SK-N-SH treated with all-trans-retinoic acid at 6 μM for 48 hours (cell line): Measurements from ENCODE around the gene HS3ST5.
"Not testable (repeated sequence)": the region's sequence is repeated elsewhere in the genome, so short reads cannot be mapped to it uniquely, and the experiment has no call there.

Experiments
- ATAC-seq: fragments of 200-7000 bp; cut with Tn5 transposase; 3 replicates; pipeline ENCODE4 v1.9.1; 2020; ENCODE audit warnings: mild to moderate bottlenecking, moderate library complexity
- ARNTL ChIP-seq: fragments of 450-650 bp; formaldehyde crosslinking; IDR thresholded peaks from 2 replicates; pipeline ENCODE4 v1.5.0; 2020; ENCODE audit warnings: low read depth, mild to moderate bottlenecking, moderate library complexity, borderline replicate concordance
- BACH2 ChIP-seq: fragments of 250-450 bp; sonication (Bioruptor Pico); IDR thresholded peaks from 2 replicates; pipeline ENCODE4 v1.9.0; 2021; ENCODE audit warnings: mild to moderate bottlenecking, borderline replicate concordance
- CSDC2 ChIP-seq: fragments of 250-450 bp; sonication (Bioruptor Pico); IDR thresholded peaks from 2 replicates; pipeline ENCODE4 v1.5.0; 2020; ENCODE audit warnings: mild to moderate bottlenecking, moderate library complexity
- ESRRG ChIP-seq: fragments of 250-450 bp; sonication (Bioruptor Pico); IDR thresholded peaks from 2 replicates; pipeline ENCODE4 v1.6.1; 2021; ENCODE audit warnings: mild to moderate bottlenecking
- GLIS3 ChIP-seq: fragments of 250-450 bp; sonication (Bioruptor Pico); IDR thresholded peaks from 2 replicates; pipeline ENCODE4 v1.5.0; 2020; ENCODE audit warnings: mild to moderate bottlenecking, moderate library complexity
- ISL1 ChIP-seq: fragments of 250-450 bp; sonication (Bioruptor Pico); IDR thresholded peaks from 2 replicates; pipeline ENCODE4 v2.1.2; 2022; ENCODE audit warnings: mild to moderate bottlenecking, moderate library complexity
- OSR1 ChIP-seq: fragments of 250-450 bp; sonication (Bioruptor Pico); IDR thresholded peaks from 2 replicates; pipeline ENCODE4 v1.8.0; 2022; ENCODE audit warnings: moderate library complexity, mild to moderate bottlenecking, inconsistent platforms
- PPARA ChIP-seq: fragments of 250-450 bp; sonication (Bioruptor Pico); IDR thresholded peaks from 2 replicates; pipeline ENCODE4 v1.5.0; 2020; ENCODE audit warnings: mild to moderate bottlenecking, borderline replicate concordance
- SNAI2 ChIP-seq: fragments of 250-450 bp; sonication (Bioruptor Pico); IDR thresholded peaks from 2 replicates; pipeline ENCODE4 v1.5.0; 2020; ENCODE audit warnings: mild to moderate bottlenecking, moderate library complexity
- TCF4 ChIP-seq: fragments of 250-450 bp; sonication (Bioruptor Pico); IDR thresholded peaks from 2 replicates; pipeline ENCODE4 v1.8.0; 2021; ENCODE audit warnings: mild to moderate bottlenecking, moderate library complexity, borderline replicate concordance
- TOX ChIP-seq: fragments of 250-450 bp; sonication (Bioruptor Pico); IDR thresholded peaks from 2 replicates; pipeline ENCODE4 v1.8.0; 2021; ENCODE audit warnings: mild to moderate bottlenecking, moderate library complexity, borderline replicate concordance
- ZC3H10 ChIP-seq: fragments of 250-450 bp; sonication (Bioruptor Pico); IDR thresholded peaks from 2 replicates; pipeline ENCODE4 v1.5.1; 2021; ENCODE audit warnings: mild to moderate bottlenecking, moderate library complexity
- ZFP3 ChIP-seq: fragments of 250-450 bp; sonication (Bioruptor Pico); IDR thresholded peaks from 2 replicates; pipeline ENCODE4 v1.5.0; 2020; ENCODE audit warnings: mild to moderate bottlenecking, moderate library complexity
- ZFP30 ChIP-seq: fragments of 450-650 bp; formaldehyde crosslinking; IDR thresholded peaks from 2 replicates; pipeline ENCODE4 v1.5.0; 2022; ENCODE audit warnings: mild to moderate bottlenecking, moderate library complexity
- ZNF565 ChIP-seq: fragments of 450-650 bp; formaldehyde crosslinking; conservative IDR thresholded peaks from 2 replicates; pipeline ENCODE4 v1.5.0; 2020; ENCODE audit warnings: low read depth, mild to moderate bottlenecking, moderate library complexity
- ZNF8 ChIP-seq: fragments of 450-650 bp; formaldehyde crosslinking; IDR thresholded peaks from 2 replicates; pipeline ENCODE4 v1.5.0; 2020; ENCODE audit warnings: mild to moderate bottlenecking, moderate library complexity
- TF ChIP-seq, protein P1 (sequence below): fragments of 250-450 bp; sonication (Bioruptor Pico); IDR thresholded peaks from 2 replicates; pipeline ENCODE4 v1.5.1; 2020; ENCODE audit warnings: low read depth, mild to moderate bottlenecking, moderate library complexity
- TF ChIP-seq, protein P2 (sequence below): fragments of 250-450 bp; sonication (Bioruptor Pico); IDR thresholded peaks from 2 replicates; pipeline ENCODE4 v1.8.0; 2021; ENCODE audit warnings: low read depth, mild to moderate bottlenecking, moderate library complexity, borderline replicate concordance
- TF ChIP-seq, protein P3 (sequence below): fragments of 250-450 bp; sonication (Bioruptor Pico); IDR thresholded peaks from 2 replicates; pipeline ENCODE4 v1.5.1; 2021; ENCODE audit warnings: mild to moderate bottlenecking, moderate library complexity
- TF ChIP-seq, protein P4 (sequence below): fragments of 250-450 bp; sonication (Bioruptor Pico); IDR thresholded peaks from 2 replicates; pipeline ENCODE4 v1.8.0; 2020; ENCODE audit warnings: mild to moderate bottlenecking, moderate library complexity, borderline replicate concordance

HS3ST5 gene

GRCh38 chr6:114049367-114049966 lies 293.4 kb downstream of the HS3ST5 start:
- ATAC-seq: no peak
- TF ChIP-seq, protein P1, sequence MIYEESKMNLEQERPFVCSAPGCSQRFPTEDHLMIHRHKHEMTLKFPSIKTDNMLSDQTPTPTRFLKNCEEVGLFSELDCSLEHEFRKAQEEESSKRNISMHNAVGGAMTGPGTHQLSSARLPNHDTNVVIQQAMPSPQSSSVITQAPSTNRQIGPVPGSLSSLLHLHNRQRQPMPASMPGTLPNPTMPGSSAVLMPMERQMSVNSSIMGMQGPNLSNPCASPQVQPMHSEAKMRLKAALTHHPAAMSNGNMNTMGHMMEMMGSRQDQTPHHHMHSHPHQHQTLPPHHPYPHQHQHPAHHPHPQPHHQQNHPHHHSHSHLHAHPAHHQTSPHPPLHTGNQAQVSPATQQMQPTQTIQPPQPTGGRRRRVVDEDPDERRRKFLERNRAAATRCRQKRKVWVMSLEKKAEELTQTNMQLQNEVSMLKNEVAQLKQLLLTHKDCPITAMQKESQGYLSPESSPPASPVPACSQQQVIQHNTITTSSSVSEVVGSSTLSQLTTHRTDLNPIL (CRISPR knock-in tag): no peak
- TF ChIP-seq ZNF565 (CRISPR knock-in tag): no peak
- TF ChIP-seq ARNTL (CRISPR knock-in tag): no peak

DNA sequence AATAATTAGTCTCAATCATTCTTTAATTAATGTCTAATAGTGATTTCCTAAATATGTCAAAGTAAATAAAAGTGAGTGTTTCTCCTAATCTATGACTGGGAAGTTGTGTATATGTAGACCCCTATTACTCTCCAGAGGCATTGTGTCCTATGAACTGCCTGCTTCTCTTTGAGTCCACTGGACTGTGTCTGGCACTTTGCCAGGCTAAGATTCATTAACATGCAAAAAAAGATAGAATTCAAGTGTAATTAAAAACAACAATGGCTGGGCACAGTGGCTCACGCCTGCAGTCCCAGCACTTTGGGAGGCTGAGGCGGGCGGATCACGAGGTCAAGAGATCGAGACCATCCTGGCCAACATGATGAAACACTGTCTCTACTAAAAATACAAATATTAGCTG lies 298.3 kb downstream of the HS3ST5 start:
- not testable (repeated sequence) for ATAC-seq

DNA sequence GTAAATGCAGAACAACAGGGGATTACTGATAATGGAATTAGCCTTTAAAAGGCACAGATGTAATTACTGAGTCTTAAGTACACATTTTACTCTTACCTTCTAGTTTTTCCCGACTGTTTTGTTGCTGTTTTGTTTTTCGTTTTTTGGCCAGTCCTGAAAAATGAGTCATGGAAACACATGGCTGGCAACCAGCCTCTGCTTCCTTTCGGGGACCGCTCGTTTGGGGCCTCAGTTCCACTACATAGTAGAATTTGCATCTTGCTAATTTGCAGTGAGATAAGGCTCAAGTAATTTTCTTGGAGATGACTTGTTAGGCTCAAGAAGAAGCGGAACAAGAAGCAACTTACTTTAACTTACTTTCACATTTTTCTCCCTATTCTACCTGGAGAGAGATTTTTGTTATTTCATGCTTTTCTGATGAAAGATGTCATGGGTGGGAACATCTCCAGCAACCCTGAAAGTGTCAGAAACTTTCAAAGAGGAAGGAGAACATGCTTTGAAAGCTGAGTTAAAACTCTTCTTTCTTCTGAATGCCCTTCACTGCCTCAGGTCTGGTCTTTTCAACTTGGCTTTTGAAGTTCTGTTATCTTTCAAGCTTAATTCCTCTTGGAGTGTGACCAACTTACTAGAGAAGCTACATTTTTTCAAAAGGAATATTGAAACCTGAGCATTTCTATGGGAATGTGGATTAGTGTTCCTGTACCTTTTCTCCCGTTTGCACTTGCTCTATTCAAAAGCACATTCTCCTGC lies 300.4 kb downstream of the HS3ST5 start:
- no peak for TF ChIP-seq GLIS3 (CRISPR knock-in tag)
- TF ChIP-seq ZNF565 (CRISPR knock-in tag): no peak
- no peak for TF ChIP-seq TOX (CRISPR knock-in tag)
- no peak for TF ChIP-seq ZFP30 (CRISPR knock-in tag)
- no peak for TF ChIP-seq SNAI2 (CRISPR knock-in tag)
- TF ChIP-seq, protein P2, sequence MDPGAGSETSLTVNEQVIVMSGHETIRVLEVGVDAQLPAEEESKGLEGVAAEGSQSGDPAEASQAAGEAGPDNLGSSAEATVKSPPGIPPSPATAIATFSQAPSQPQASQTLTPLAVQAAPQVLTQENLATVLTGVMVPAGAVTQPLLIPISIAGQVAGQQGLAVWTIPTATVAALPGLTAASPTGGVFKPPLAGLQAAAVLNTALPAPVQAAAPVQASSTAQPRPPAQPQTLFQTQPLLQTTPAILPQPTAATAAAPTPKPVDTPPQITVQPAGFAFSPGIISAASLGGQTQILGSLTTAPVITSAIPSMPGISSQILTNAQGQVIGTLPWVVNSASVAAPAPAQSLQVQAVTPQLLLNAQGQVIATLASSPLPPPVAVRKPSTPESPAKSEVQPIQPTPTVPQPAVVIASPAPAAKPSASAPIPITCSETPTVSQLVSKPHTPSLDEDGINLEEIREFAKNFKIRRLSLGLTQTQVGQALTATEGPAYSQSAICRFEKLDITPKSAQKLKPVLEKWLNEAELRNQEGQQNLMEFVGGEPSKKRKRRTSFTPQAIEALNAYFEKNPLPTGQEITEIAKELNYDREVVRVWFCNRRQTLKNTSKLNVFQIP: no peak
- TF ChIP-seq ZFP3 (CRISPR knock-in tag): no peak
- TF ChIP-seq ZC3H10 (CRISPR knock-in tag): no peak
- TF ChIP-seq ZNF8 (CRISPR knock-in tag): no peak
- no peak for TF ChIP-seq BACH2
- TF ChIP-seq ISL1 (CRISPR knock-in tag): no peak
- TF ChIP-seq ARNTL (CRISPR knock-in tag): no peak
- no peak for TF ChIP-seq TCF4
- TF ChIP-seq PPARA (CRISPR knock-in tag): no peak
- TF ChIP-seq CSDC2 (CRISPR knock-in tag): no peak
- no peak for TF ChIP-seq ESRRG (CRISPR knock-in tag)
- no peak for TF ChIP-seq OSR1 (CRISPR knock-in tag)
- TF ChIP-seq, protein P3, sequence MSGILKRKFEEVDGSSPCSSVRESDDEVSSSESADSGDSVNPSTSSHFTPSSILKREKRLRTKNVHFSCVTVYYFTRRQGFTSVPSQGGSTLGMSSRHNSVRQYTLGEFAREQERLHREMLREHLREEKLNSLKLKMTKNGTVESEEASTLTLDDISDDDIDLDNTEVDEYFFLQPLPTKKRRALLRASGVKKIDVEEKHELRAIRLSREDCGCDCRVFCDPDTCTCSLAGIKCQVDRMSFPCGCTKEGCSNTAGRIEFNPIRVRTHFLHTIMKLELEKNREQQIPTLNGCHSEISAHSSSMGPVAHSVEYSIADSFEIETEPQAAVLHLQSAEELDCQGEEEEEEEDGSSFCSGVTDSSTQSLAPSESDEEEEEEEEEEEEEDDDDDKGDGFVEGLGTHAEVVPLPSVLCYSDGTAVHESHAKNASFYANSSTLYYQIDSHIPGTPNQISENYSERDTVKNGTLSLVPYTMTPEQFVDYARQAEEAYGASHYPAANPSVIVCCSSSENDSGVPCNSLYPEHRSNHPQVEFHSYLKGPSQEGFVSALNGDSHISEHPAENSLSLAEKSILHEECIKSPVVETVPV (CRISPR knock-in tag): no peak
- TF ChIP-seq, protein P4, sequence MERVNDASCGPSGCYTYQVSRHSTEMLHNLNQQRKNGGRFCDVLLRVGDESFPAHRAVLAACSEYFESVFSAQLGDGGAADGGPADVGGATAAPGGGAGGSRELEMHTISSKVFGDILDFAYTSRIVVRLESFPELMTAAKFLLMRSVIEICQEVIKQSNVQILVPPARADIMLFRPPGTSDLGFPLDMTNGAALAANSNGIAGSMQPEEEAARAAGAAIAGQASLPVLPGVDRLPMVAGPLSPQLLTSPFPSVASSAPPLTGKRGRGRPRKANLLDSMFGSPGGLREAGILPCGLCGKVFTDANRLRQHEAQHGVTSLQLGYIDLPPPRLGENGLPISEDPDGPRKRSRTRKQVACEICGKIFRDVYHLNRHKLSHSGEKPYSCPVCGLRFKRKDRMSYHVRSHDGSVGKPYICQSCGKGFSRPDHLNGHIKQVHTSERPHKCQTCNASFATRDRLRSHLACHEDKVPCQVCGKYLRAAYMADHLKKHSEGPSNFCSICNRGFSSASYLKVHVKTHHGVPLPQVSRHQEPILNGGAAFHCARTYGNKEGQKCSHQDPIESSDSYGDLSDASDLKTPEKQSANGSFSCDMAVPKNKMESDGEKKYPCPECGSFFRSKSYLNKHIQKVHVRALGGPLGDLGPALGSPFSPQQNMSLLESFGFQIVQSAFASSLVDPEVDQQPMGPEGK (CRISPR knock-in tag): no peak
- ATAC-seq: no peak

- TF ChIP-seq BACH2 (no peak), OSR1 (CRISPR knock-in tag) (no peak), ZC3H10 (CRISPR knock-in tag) (no peak), ZFP30 (CRISPR knock-in tag) (no peak), ISL1 (CRISPR knock-in tag) (no peak), GLIS3 (CRISPR knock-in tag) (no peak), ZNF565 (CRISPR knock-in tag) (no peak), PPARA (CRISPR knock-in tag) (no peak), TCF4 (no peak), TOX (CRISPR knock-in tag) (no peak)
- TF ChIP-seq, protein P2: no peak
- TF ChIP-seq, protein P1 (CRISPR knock-in tag): no peak
- ATAC-seq: no peak
Measured at GRCh38 chr6:114040871-114041270, 302.0 kb downstream of the HS3ST5 start.
